Lower leg skin (tissue), 4 donors: Measurements from ENCODE around the gene ARL8B. TPM values are rescaled to one million over a fixed set of nuclear protein-coding genes. Genes with fewer than 3 reads are reported as not detected.

Source experiments
- DNase-seq, 2 donors: peaks; one replicate each; pipeline ENCODE4 v3.0.0-alpha.2; 2019; ENCODE audit warnings: low spot score in 2 of 2
- H3K4me3 ChIP-seq: fragments of 200-600 bp; sonication (generic); 2 replicates; pipeline ENCODE4 v1.5.1; 2017; ENCODE audit warnings: mild to moderate bottlenecking, low read depth; ENCODE audit not compliant: poor library complexity, severe bottlenecking
- CTCF ChIP-seq, 3 donors: fragments of 450-650 bp; IDR thresholded peaks; one replicate each; pipeline ENCODE4 v1.5.1; 2016; ENCODE audit warnings: antibody characterized with exemption in 3 of 3, mild to moderate bottlenecking in 3 of 3, moderate library complexity in 2 of 3
- POLR2A ChIP-seq, 2 donors: fragments of 450-650 bp; IDR thresholded peaks; one replicate each; pipeline ENCODE4 v1.6.1; 2016 to 2017; ENCODE audit warnings: antibody characterized with exemption in 2 of 2, mild to moderate bottlenecking in 1 of 2, moderate library complexity in 1 of 2
- WGBS, 2 donors: methylation state at CpG; one replicate each; pipeline ENCODE4 v1.1.5; 2018; 5-methylcytosine and 5-hydroxymethylcytosine counted together
- intact Hi-C: fragments of 100-400 bp; cut with DNase I; formaldehyde crosslinking; loops from one replicate; pipeline ENCODE4 v1.15.0; 2023; ENCODE audit warnings: low total_unique reads
- total RNA-seq, 4 donors: library from RNA; depleted of rRNA; stranded (reverse); fragments of >200 nt; gene quantifications; one replicate each; pipeline ENCODE4 v1.1.0, GENCODE V29; 2016

Gene ARL8B
- total RNA-seq, 4 donors from 2014 or later: 62.1 to 90.5 (median 81.5) TPM

GRCh38 chr3:5221701-5222100 is 99.6 kb downstream of the ARL8B start:
- intact Hi-C loops: no loop called here
- WGBS, 2 donors: 54 to 57% methylated on average over 6 of the region's 6 CpGs
- no peak overlapping the region for H3K4me3 ChIP-seq
- no peak for DNase-seq
- TF ChIP-seq POLR2A (IDR thresholded peaks at IDR 0.05) (no peak), CTCF (IDR thresholded peaks at IDR 0.05) (no peak)

- WGBS, 2 donors: 87 to 88% methylated on average over 13 of the region's 13 CpGs
- no peak for TF ChIP-seq CTCF (IDR thresholded peaks at IDR 0.05)
- TF ChIP-seq POLR2A (IDR thresholded peaks at IDR 0.05): no peak
Observed at GRCh38 chr3:5222283-5223005, 100.4 kb downstream of the ARL8B start.

GRCh38 chr3:5226783-5227182 is 104.7 kb downstream of the ARL8B start:
- 40 to 43% methylated on average over 6 of the region's 6 CpGs for WGBS, 2 donors
- TF ChIP-seq CTCF (IDR thresholded peaks at IDR 0.05) (no peak), POLR2A (IDR thresholded peaks at IDR 0.05) (no peak)
- DNase-seq: no peak
- intact Hi-C loops: no loop called here
- H3K4me3 ChIP-seq: no peak overlapping the region

More at GRCh38 chr3:5222283-5223005, 100.4 kb downstream of the ARL8B start:
- DNase-seq: no peak
- no peak overlapping the region for H3K4me3 ChIP-seq
- intact Hi-C loops: no loop called here

GRCh38 chr3:5227812-5228211 is 105.7 kb downstream of the ARL8B start:
- TF ChIP-seq CTCF (IDR thresholded peaks at IDR 0.05): no peak
- TF ChIP-seq POLR2A (IDR thresholded peaks at IDR 0.05): no peak
- intact Hi-C loops: no loop called here
- no peak overlapping the region for H3K4me3 ChIP-seq
- WGBS, 2 donors: 50 to 58% methylated on average over 6 of the region's 6 CpGs
- no peak for DNase-seq

GRCh38 chr3:5229414-5229813 is 107.3 kb downstream of the ARL8B start:
- no peak for TF ChIP-seq POLR2A (IDR thresholded peaks at IDR 0.05)
- no peak for TF ChIP-seq CTCF (IDR thresholded peaks at IDR 0.05)
- intact Hi-C loops: no loop called here
- no peak overlapping the region for H3K4me3 ChIP-seq
- 48 to 49% methylated on average over 2 of the region's 2 CpGs for WGBS, 2 donors
- no peak for DNase-seq

Other genes starting within 250 kb of the ARL8B start
- gene BHLHE40, start 142.9 kb upstream of the ARL8B start, total RNA-seq: 100 to 1,000 TPM in 3 of 4 donors, 10 to 100 TPM in 1; 69.9 to 178 (median 143) TPM
- 100 to 1,000 TPM in 1 of 4 donors, 10 to 100 TPM in 3; 72.4 to 121 (median 88.9) TPM for gene EDEM1, start 65.4 kb downstream of the ARL8B start, total RNA-seq